GM10248 (cell line): Measurements from ENCODE around the gene ACTRT2.

Source experiments
- CTCF ChIA-PET: fragments of 300-600 bp; sonication (Branson Sonifier 250); formaldehyde crosslinking; extraction: SDS; loops from one replicate; lab custom pipeline; 2021; ENCODE audit warnings: antibody characterized with exemption; lab: Yijun Ruan, JAX
- POLR2A ChIA-PET: fragments of 350-650 bp; sonication (Branson Sonifier 250); formaldehyde crosslinking; extraction: SDS; loops from one replicate; lab custom pipeline; 2020; ENCODE audit warnings: antibody characterized with exemption; lab: Yijun Ruan, JAX
- DNase-seq: peaks from one replicate; pipeline ENCODE4 v3.0.0; 2012; ENCODE audit errors: extremely low spot score
- CTCF ChIP-seq: IDR thresholded peaks from 2 replicates; pipeline ENCODE4 v1.5.1; 2012; ENCODE audit warnings: mild to moderate bottlenecking, low read depth; ENCODE audit errors: extremely low read depth, missing control alignments, control extremely low read depth

The ACTRT2 gene

GRCh38 chr1:3020263-3020909 is 881 bp upstream of the ACTRT2 start:
- ChIA-PET CTCF (no interaction called here), POLR2A (no interaction called here)
- no peak for DNase-seq
- TF ChIP-seq CTCF = no peak

- ChIA-PET CTCF (no interaction called here), POLR2A (no interaction called here)
- no peak for DNase-seq
- no peak for TF ChIP-seq CTCF
These were observed 634 bp downstream of the ACTRT2 start for GRCh38 chr1:3021801-3022401.

- CTCF ChIA-PET = no interaction called here
- TF ChIP-seq CTCF = no peak
- POLR2A ChIA-PET = no interaction called here
- DNase-seq = no peak
These were observed 1.3 kb downstream of the ACTRT2 start for GRCh38 chr1:3022511-3022973.

- DNase-seq = no peak
- POLR2A ChIA-PET = no interaction called here
- CTCF ChIA-PET = no interaction called here
- no peak for TF ChIP-seq CTCF
These were observed 1.7 kb downstream of the ACTRT2 start for GRCh38 chr1:3022976-3023375.

- TF ChIP-seq CTCF = no peak
- no peak for DNase-seq
- ChIA-PET POLR2A (no interaction called here), CTCF (no interaction called here)
These were observed 2.8 kb downstream of the ACTRT2 start for GRCh38 chr1:3024019-3024418.

GRCh38 chr1:3024588-3024987 is 3.3 kb downstream of the ACTRT2 start:
- no peak for TF ChIP-seq CTCF
- ChIA-PET CTCF (no interaction called here), POLR2A (no interaction called here)
- DNase-seq = no peak
